ENCODE measurements around the gene CHD2.

CHD2 gene

DNA sequence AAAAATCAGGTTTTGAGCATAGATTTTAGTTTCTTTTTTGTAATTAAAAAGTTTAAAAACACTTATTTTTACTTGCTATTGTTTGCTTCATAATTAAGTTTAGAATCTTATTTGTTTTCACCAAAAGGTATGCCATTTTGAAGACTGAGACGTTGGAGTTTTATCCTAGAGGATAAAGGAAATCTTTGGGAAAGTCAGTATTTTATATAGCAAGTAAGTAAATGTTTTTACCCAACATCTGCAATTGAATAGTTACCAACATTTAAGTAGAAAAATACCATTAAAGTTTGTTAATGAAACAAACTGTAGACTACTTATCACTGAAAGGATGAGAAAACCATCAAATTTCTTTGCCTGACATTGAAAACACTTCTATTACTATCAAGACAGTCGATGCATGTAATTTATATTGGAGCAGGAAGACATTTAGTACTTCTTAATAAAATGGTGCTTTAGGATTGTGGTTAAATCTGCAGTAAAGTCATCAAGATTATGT, 14.0 kb upstream of the CHD2 start:
- TF ChIP-seq, protein P1, sequence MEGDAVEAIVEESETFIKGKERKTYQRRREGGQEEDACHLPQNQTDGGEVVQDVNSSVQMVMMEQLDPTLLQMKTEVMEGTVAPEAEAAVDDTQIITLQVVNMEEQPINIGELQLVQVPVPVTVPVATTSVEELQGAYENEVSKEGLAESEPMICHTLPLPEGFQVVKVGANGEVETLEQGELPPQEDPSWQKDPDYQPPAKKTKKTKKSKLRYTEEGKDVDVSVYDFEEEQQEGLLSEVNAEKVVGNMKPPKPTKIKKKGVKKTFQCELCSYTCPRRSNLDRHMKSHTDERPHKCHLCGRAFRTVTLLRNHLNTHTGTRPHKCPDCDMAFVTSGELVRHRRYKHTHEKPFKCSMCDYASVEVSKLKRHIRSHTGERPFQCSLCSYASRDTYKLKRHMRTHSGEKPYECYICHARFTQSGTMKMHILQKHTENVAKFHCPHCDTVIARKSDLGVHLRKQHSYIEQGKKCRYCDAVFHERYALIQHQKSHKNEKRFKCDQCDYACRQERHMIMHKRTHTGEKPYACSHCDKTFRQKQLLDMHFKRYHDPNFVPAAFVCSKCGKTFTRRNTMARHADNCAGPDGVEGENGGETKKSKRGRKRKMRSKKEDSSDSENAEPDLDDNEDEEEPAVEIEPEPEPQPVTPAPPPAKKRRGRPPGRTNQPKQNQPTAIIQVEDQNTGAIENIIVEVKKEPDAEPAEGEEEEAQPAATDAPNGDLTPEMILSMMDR (IDR thresholded peaks at IDR 0.05): no peak
- Histone ChIP-seq H3K4me3 (peak overlapping the region; percentile 91), H3K27ac (peak overlapping the region; percentile 36 to 100)
- no peak for DNase-seq (ENCODE audit: low spot score)

DNA sequence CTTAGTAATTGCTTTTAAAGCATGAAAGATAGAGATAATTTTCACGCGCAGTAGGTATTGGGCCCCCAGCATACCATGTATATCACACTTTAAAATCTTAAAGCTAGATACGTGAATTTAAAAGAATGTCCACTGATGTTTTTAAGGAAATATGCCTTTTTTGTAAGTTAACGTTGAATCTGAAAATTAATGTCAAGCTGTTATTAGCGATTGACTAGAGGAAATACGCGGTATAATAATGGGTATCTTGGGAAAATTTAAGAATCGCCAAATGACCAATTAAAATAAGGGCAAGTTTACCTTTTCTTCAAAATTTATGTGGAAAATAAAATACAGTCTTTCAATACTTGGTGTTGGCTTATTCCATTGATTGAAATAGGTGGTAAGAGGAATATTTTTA, 13.3 kb upstream of the CHD2 start:
- Histone ChIP-seq H3K4me3 (peak overlapping the region; percentile 91), H3K27ac (peak overlapping the region; percentile 28 to 100)
- TF ChIP-seq, protein P1 (IDR thresholded peaks at IDR 0.05): no peak
- no peak for DNase-seq (ENCODE audit: low spot score)

DNA sequence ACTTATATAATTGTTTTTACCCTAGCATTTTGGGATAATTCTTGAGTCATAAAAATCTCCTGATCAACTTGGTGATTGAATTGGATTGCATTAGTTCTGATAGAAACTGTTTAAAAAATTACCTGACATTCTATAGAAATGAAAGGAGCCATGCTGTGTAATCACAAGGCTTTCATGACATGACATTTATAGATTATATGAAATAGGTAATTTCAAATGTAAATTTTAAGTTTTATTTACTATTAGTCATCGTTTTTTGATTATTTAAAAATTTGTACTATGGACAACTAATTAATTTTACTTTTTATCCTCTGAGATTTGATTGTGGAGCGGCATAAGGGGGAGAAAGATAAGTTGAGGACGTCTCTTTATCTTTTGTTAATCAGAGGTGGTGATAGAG, 12.3 kb upstream of the CHD2 start:
- Histone ChIP-seq H3K4me3 (peak overlapping the region; percentile 91), H3K27ac (peak overlapping the region; percentile 18 to 100)
- TF ChIP-seq, protein P1 (IDR thresholded peaks at IDR 0.05): no peak
- DNase-seq (ENCODE audit: low spot score): no peak

DNA sequence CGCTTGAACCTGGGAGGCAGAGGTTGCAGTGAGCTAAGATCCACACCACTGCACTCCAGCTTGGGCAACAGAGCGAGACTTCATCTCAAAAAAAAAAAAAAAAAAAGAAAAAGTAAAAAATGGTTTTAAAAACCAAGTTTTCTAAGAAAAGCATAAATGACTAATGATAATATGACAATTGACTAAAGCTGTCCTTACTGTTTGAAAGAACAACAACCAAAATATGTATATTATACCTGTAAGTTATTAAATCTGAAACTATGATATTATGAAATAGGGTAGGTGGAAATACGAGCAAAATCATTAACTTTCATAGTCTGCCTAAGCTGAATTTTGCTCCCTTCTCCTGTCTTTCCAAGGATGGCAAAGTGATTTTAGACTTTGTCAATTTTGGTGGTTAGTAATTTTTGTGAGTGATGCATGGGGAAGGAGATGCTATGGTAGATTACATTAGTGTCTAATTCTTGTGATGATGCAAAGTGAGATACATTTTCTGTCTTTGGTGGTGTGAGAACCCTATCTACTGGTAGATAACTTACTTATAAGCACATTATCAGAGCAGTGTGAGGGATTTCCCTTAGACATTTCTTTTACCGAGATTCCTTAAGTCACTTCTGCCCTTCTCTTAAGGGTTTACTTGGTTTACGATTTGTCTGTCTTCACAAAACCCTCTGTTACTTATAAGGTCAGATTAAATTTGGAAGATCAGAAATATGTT, 10.6 kb upstream of the CHD2 start:
- Histone ChIP-seq H3K4me3 (no peak overlapping the region), H3K27ac (peak overlapping the region in 1 of 2 donors; percentile 0)
- TF ChIP-seq, protein P1 (IDR thresholded peaks at IDR 0.05): no peak
- DNase-seq (ENCODE audit: low spot score): no peak

DNA sequence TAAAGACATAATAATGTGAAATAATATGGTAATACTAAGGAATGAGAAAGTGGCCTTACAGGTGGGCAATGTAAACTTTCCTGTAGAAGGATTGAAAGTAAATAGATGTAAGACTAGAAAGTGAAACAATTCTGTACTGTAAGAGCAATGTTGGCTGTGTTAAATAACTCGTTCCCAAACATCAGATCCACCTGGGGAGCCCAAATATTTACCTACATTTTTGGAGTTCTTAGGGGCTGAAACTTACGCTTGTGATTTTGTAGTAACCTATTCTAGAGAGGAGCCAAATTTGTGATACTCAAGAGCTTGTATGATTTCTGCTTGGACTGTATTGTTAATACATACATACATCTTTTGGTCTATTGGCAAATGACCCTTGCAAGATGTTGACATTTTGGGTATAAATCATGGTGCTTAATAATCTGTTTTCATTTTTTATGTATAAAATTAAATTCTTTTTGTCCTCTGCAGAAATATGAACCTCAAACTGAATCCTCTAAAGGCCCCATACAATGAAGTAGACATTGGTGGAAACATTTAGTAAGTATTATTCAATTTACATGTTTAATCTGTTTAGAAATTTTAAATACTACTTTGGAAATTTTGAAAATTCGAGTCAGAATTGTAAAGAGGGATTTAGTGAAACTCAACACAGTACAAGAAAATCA, 8.5 kb upstream of the CHD2 start:
- DNase-seq (ENCODE audit: low spot score): no peak
- Histone ChIP-seq H3K4me3 (no peak overlapping the region), H3K27ac (no peak overlapping the region)
- TF ChIP-seq, protein P1 (IDR thresholded peaks at IDR 0.05): no peak

DNA sequence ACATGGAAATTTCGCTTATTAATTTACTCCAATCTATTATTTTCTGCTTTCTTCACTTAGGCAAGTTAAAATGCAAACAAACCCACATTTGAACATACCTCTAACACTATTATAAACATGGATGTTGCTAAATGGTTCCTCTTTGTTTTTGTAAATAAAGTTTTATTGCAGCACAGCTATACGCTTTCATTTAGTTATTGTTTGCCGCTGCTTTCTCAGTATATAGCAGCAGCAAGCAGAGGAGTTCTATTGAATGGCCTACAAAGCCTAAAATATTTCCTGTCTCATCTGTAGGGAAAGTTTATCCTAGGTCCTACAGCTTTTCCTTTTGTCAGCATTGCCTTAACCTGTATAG, 7.9 kb upstream of the CHD2 start:
- no peak overlapping the region for H3K27ac ChIP-seq
- H3K4me3 ChIP-seq: no peak overlapping the region

More for the DNA sequence above, 7.9 kb upstream of the CHD2 start:
- TF ChIP-seq, protein P1 (IDR thresholded peaks at IDR 0.05): no peak
- DNase-seq (ENCODE audit: low spot score): no peak
